G401 (cell line): ENCODE measurements around the gene PLEKHG5. TPM values are rescaled to one million over a fixed set of nuclear protein-coding genes. Genes with fewer than 3 reads are reported as not detected.
"Not testable (repeated sequence)": the region's sequence is repeated elsewhere in the genome, so short reads cannot be mapped to it uniquely, and the experiment has no call there.

Source experiments
- DNase-seq: peaks from one replicate; pipeline ENCODE4 v3.0.0-alpha.2; 2015; ENCODE audit warnings: low spot score
- in situ Hi-C: cut with HindIII; loops from 2 replicates; pipeline ENCODE4 v1.10.0; 2016; ENCODE audit warnings: low sequenced_read_pairs, mixed read lengths
- total RNA-seq: library from RNA; depleted of rRNA; stranded (reverse); fragments of >200 nt; shearing (Covaris generic); gene quantifications from 2 replicates; pipeline ENCODE4 v1.2.3, GENCODE V29; 2014

The PLEKHG5 gene
- total RNA-seq, 1 experiment from 2014 or later: 8.6 TPM

GRCh38 chr1:6437012-6437700, 54.3 kb downstream of the PLEKHG5 start:
- peak; percentile 82 for DNase-seq
- in situ Hi-C loops: not testable (repeated sequence)

GRCh38 chr1:6436277-6436676, 55.2 kb downstream of the PLEKHG5 start:
- in situ Hi-C loops: not testable (repeated sequence)

GRCh38 chr1:6435547-6435946, 55.9 kb downstream of the PLEKHG5 start:
- in situ Hi-C loops: no loop called here
- no peak for DNase-seq

More at GRCh38 chr1:6436277-6436676, 55.2 kb downstream of the PLEKHG5 start:
- not testable (repeated sequence) for DNase-seq

- in situ Hi-C loops: no loop called here
- no peak for DNase-seq
Measured at GRCh38 chr1:6435129-6435528, 56.3 kb downstream of the PLEKHG5 start.

- in situ Hi-C loops: no loop called here
- no peak for DNase-seq
Measured at GRCh38 chr1:6434186-6434585, 57.3 kb downstream of the PLEKHG5 start.

GRCh38 chr1:6431645-6432579, 59.6 kb downstream of the PLEKHG5 start:
- in situ Hi-C loops, DNase-seq: not testable (repeated sequence)

- DNase-seq, in situ Hi-C loops: not testable (repeated sequence)
Measured at GRCh38 chr1:6429660-6430411, 61.6 kb downstream of the PLEKHG5 start.

- not testable (repeated sequence) for DNase-seq
Measured at GRCh38 chr1:6428453-6428852, 63.0 kb downstream of the PLEKHG5 start.

GRCh38 chr1:6427441-6428390, 63.8 kb downstream of the PLEKHG5 start:
- in situ Hi-C loops: no loop called here
- DNase-seq: peak; percentile 58

More at GRCh38 chr1:6428453-6428852, 63.0 kb downstream of the PLEKHG5 start:
- in situ Hi-C loops: not testable (repeated sequence)

- no peak for DNase-seq
- in situ Hi-C loops: no loop called here
Measured at GRCh38 chr1:6426972-6427350, 64.5 kb downstream of the PLEKHG5 start.

GRCh38 chr1:6426277-6426971, 65.0 kb downstream of the PLEKHG5 start:
- in situ Hi-C loops: no loop called here

GRCh38 chr1:6425658-6426057, 65.8 kb downstream of the PLEKHG5 start:
- in situ Hi-C loops: no loop called here
- DNase-seq: no peak

More at GRCh38 chr1:6426277-6426971, 65.0 kb downstream of the PLEKHG5 start:
- DNase-seq: no peak

GRCh38 chr1:6424619-6425593, 66.6 kb downstream of the PLEKHG5 start, which contains the start of gene ESPN:
Gene ESPN, plus strand, starts transcription at chr1:6424776. Its CDS starts 180 bp downstream, at chr1:6424956.
- no peak for DNase-seq
- in situ Hi-C loops: no loop called here

- no peak for DNase-seq
- in situ Hi-C loops: no loop called here
Measured at GRCh38 chr1:6424000-6424565, 67.4 kb downstream of the PLEKHG5 start.

GRCh38 chr1:6423321-6423999, 68.0 kb downstream of the PLEKHG5 start:
- DNase-seq: peak; percentile 69
- in situ Hi-C loops: no loop called here

- DNase-seq: no peak
- in situ Hi-C loops: no loop called here
Measured at GRCh38 chr1:6421266-6421665, 70.2 kb downstream of the PLEKHG5 start.
